Measurements from ENCODE around the gene TRMU.

The TRMU gene

DNA sequence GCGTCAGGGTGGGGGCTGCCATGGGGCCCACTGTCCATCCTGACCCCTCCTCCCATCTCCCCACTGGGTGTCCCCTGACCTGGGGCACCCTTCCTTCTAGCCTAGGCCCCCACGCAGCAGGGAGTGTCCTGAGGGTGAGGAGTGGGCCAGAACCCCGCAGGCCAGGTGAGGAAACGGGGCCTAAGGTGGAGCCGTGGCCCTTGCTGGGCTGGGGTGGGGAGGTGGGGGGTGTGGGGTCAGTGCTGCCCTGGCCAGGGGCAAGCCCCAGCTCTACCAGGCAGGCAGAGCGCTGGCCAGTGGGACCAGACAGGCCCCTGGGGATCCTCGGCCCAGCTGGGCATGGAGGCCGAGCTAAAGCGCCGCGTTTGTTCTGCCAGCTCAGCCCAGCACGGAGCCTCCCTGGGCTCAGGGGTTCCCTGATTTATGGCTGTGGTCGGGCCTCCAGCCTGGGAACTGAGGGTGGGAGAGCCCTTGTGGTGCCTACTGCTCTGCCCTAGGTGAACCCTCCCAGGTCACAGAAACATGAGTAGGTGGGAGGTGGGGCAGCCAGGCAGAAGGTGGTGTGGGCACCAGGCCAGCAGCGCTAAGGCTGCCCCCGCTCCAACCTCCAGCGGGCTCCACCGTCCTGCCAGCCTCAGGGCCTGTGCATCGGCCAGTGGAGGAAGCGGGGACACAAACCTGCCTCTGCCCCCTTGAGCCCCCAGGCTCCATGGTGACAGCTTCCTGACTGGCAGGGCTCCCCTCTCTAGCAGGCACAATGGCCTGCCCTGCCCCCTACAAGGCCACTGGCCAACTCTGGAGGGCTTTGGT is 22.4 kb downstream of the TRMU start:
- no peak for DNase-seq

- DNase-seq, result no peak
Observed at GRCh38 chr22:46358766-46359165, 23.3 kb downstream of the TRMU start.

DNA sequence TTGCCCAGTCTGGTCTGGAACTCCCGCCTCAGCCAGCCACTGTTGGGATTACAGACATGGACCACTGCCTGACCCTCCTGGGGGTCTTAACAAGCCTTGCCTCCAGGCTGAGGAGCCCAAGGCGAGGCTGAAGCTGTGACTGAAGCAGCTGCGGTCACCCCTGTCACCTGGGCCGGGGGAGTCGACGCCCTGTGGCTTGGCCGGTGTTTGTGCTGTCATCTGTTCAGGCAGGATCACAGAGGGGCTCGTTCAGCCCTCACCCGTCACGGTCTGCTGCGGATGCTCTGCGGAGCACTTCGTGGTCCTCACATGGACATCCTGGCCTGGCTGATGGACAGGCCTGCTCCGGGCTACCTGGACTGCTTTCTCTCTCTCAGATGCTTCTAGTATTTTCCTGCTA is 23.8 kb downstream of the TRMU start:
- DNase-seq, result no peak

GRCh38 chr22:46360097-46360496 is 24.6 kb downstream of the TRMU start:
- DNase-seq, result no peak

DNA sequence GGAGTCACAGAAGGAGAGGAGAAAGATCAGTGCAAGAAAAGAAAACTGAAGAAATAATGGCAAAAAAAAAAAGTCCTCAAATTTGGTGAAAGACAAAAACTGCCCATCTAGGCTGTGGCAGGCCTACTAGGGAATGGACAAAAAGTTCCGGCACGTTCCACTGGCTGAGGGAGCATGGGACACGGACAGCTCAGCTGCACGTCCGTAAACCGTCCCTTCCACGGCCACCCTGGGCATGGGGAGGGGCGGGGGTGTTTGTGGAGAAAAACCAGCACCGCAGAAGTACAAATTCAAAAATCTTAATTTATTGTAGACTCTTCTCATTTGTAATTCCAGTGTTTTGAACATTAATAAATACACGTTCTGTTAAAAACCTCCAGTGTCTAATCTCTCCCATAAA is 25.4 kb downstream of the TRMU start:
- DNase-seq, result no peak

DNA sequence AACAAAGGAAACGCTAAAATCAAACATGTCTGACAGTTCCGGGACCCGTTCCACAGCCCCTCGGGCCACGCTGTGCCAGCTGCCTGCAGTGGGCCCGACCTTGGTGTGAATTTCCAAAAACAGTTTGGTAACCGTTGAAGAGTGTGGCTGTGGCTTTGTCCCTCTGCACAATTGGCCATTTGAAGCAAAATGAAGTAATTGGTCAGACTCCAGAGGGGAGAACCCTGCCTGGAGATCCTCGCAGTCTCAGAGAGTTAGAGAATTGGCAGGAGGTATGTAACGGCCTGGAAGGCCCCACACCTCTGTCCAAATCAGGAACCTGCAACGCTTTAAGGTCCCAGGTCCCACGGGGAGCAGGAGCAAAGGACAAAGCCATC is 26.3 kb downstream of the TRMU start:
- DNase-seq, result no peak

DNA sequence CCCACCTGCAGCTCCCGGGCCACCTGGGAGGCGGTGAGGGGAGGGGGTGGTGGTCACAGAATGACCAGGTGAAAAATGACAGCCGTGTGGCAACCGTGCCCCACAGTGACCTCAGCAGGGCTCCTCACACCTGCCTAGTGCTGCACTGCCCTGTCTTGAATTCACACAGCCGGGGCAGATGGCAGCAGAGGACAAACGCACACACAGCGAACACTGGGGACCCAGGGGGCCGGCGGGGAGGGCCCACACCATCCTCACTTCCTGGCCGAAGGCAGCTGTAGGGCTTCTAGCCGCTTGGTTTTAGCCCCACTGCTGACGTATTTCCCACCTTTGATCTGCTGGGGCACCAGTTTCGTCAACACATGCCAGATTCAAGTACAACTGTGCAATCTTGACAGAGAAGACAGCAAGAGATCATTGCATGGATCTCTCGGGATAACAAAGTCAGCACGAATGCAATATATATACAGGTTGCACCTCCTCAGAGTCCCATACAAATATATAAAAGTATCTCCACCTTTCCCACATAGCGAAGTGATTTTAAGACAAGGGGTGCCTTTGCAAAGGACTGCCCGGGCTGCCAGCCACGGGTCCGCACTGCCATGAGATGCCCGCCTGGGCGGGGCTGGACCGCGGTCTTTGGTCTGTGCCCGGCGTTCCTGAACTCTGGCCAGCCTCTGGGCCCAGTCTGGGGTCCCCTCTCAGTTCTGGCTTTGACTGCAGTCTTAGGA is 26.9 kb downstream of the TRMU start:
- no peak for DNase-seq

DNA sequence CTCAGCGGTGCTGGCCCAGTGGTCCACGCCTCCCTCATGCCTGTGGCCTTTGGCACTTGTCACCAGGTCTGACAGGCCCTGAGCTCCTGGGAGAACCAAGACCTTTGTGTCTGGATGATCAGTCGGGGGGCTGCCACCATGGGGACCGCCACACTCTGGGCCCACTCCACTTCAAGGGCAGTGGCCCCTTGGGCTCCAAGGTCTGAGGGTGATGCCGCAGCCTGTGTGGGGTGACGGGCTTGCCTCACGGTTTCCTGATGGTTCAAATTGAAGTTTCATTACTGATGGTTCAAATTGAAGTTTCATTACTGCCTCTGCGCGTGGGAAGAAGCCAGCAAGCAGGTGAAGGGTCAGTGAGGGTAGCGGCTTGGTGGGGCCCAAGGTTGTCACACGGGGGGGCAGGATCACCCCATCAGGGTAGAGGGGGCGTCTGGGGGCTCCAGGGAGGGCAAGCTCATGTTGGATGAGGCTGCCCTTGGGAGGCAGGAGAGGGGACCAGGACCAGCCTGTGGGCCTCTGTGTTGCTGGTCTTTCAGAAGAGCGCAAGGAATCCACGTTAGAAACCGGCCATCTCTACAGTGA is 27.5 kb downstream of the TRMU start:
- no peak for DNase-seq

GRCh38 chr22:46363611-46364321 is 28.3 kb downstream of the TRMU start:
- no peak for DNase-seq

- DNase-seq, result no peak
Observed at GRCh38 chr22:46364341-46365165, 29.0 kb downstream of the TRMU start.

DNA sequence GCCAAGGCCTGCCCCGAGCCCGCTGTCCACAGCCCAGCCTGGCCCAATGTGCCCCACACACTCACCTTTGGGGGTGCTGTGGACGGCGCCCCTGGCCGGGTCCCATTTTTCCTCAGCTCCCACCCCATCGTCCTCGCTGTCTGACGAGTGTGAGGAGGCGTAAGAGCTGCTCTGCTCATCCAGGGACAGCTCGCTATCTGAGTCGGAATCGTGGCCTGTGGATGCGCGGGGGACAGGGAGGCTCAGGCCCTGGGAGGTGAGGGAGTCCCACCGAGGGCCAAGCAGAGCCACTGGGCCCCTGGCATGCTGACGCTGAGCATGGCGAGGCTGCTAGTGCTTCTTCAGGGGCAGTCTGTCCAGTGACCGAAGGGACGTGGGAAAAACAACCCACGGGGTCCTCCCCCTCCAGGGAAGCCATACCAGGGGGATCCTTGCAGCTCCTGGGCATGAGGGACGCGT is 29.7 kb downstream of the TRMU start:
- no peak for DNase-seq

DNA sequence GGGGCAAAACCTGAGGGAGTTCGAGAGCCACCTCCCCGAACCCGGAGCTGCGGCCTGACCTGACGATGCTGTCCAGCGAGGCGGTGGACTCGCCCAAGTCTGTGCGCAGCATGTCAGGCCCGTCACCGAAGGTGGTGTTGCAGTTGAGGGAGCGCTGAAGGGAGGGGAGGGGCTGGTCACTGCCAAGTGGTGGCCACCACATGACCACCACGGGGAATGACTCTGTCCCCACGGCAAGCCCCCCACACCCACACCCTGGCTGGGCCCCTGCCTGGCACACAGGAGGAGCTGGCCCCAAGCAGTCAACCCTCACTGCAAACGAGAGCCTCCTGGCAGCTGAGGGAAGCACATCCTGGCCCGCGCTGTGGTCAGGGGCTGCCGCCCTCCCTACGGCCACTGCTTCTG is 30.8 kb downstream of the TRMU start:
- DNase-seq, result no peak

GRCh38 chr22:46366801-46367706 is 31.5 kb downstream of the TRMU start:
- DNase-seq, result no peak

- no peak for DNase-seq
Observed at GRCh38 chr22:46367707-46368191, 32.2 kb downstream of the TRMU start.

- DNase-seq, result no peak
Observed at GRCh38 chr22:46368422-46368821, 32.9 kb downstream of the TRMU start.

DNA sequence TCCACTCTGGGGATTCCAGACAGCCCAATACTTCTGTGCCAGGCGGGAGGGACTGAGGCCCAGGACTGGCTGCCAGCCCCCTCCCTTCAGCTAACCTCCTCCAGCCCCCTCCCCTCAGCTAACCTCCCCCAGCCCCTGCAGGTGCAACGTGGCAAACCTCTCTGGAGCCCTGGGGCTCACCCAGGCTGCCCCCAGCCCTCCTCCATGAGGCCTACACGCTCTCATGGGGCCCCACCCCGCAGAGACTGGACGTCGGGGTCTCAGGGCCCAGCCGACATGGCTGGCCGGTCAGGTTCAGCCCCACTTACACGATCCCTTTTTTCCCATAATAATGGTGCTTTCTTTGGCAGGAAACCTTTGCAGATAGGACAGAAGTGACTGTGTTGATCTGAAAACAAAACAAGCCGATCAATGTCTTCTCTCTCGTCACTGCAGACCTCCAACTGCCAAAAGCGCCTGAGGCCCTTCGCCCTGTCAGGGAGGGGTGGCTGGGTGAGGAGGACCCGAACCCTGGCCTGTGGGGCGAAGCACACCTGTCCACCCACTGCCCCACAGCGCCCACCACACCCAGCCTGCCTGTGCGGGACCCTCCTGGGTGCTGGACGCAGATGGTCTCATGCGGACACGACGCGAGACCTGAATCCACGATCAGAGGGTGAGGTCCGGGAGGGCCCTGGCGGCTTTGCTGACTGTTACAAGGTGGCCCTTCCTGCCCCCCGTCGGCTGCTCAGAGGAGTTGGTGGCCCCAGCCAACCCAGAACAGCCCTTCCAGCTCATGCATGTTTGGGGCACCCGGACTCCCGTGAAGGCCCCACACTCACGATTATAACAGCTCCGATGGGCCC is 33.6 kb downstream of the TRMU start:
- no peak for DNase-seq

- DNase-seq, result no peak
Observed at GRCh38 chr22:46369716-46370583, 34.4 kb downstream of the TRMU start.

DNA sequence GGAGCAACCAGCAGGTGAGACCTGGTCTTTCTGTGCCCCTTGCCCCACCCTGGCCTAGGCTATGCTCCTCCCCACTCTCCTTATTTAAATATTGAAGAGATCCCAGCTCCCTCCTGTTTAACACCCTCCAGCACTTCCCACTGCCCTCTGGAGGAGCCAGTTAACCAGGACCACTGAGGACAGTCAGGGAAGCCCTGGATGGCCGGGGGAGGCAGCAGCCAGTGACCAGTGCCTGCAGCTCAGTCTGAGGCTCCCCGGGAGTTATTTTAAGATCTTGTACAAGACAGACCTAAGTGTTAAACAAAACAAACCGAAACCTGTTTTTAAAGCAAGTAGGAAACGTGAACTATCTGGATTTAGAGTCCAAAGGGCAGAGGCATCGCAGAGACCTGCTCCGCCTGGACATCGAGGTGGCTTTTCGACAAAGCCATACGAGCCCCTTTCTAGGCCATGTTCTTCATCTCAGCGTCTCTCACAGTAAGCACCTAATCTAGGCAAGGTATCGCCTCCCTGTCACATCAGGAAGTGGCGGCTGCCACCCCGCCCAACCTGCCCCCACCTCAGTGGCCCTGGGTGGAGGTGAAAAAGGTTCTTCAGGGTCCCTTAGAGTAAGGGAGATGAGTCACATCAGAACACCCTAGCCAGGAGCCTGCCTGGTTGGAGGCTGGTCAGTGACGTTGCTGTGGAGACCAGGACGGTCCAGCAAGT is 35.2 kb downstream of the TRMU start:
- DNase-seq, result no peak
